ENCODE results near the gene TCFL5. TPM values are rescaled to one million over a fixed set of nuclear protein-coding genes. Genes with fewer than 3 reads are reported as not detected.

The TCFL5 gene
- total RNA-seq, 1 experiment from 2014 or later = 23.0 TPM

DNA sequence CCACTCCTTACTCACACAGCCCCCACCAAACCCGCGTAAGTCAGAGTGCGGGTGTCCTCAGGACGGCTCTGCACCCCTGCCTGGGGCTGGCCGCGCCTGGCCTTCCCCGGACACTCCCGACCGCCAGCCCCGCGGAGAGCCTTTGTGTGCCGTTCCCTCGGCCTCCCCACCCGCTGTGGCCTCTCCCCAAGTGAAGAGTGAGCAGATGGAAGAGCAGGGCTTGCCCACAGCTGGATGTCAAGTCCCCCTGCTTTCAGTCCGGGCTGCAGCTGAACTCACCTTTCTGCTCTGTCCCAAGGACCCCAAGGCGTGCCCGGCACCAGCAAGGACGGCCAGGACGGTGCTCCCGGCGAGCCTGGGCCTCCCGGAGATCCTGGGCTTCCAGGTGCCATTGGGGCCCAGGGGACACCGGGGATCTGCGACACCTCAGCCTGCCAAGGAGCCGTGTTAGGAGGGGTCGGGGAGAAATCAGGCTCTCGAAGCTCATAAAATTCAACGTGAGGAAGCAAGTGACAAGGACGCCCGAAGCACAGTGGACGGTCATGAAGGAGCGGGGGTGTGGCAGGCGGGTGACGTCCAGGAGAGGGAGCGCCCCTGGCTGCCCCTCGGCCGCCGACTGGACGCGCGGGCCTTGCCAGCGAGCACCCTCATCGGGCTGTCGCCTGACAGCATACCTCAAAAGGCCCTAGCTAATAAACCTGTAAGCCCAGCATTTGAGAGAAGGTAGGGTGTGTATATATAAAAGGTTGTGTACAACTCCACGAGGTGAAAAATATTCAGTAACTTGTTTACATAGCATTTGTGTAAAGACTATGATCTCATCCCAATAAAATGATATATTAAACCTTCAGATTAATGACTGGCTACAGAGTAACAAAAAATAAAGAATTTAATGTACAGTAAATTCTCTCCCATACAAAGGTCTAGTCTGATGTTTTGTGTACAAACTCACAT lies 21.1 kb downstream of the TCFL5 start:
- in situ Hi-C loops (cut with HindIII; ENCODE audit: low sequenced_read_pairs) = no loop called here
- DNase-seq (ENCODE audit: low spot score) = no peak

DNA sequence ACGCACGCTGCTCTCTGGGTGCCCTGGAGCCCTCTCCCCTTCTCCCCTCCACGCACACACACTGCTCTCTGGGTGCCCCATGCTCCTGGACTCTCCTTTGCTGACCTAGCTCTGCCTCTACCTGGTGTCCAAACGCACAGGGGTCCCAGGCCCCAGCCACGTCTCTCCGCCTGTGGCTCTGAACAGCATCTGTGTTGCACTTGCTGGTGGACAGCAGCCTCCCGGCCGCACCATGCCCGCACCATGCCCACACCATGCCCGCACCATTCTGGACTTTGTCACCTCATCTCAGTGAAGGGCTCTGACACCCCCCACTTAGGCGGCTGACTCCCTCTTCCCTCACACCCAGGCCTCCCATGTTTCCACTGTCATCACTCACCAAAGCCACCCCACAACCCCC lies 21.8 kb downstream of the TCFL5 start:
- no peak for DNase-seq (ENCODE audit: low spot score)
- in situ Hi-C loops (cut with HindIII; ENCODE audit: low sequenced_read_pairs) = no loop called here

DNA sequence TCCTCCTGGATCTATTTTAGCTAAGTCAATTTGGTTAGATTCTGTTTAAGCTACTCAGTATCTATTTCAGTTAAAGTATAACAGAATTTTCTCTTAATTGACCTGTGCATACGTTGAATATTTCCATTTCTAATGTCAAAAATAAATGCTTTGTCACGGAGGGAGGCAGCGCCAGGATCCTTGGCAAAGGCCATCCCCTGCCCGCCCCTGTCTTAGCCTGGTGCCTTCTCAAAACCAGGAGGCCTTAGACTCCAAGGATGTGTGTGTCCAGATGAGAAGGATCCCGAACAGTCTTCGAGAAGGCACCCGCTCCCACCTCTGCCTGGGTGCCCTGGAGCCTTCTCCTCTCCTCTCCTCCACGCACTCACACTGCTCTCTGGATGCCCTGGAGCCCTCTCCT lies 22.4 kb downstream of the TCFL5 start:
- in situ Hi-C loops (cut with HindIII; ENCODE audit: low sequenced_read_pairs) = no loop called here
- no peak for DNase-seq (ENCODE audit: low spot score)

DNA sequence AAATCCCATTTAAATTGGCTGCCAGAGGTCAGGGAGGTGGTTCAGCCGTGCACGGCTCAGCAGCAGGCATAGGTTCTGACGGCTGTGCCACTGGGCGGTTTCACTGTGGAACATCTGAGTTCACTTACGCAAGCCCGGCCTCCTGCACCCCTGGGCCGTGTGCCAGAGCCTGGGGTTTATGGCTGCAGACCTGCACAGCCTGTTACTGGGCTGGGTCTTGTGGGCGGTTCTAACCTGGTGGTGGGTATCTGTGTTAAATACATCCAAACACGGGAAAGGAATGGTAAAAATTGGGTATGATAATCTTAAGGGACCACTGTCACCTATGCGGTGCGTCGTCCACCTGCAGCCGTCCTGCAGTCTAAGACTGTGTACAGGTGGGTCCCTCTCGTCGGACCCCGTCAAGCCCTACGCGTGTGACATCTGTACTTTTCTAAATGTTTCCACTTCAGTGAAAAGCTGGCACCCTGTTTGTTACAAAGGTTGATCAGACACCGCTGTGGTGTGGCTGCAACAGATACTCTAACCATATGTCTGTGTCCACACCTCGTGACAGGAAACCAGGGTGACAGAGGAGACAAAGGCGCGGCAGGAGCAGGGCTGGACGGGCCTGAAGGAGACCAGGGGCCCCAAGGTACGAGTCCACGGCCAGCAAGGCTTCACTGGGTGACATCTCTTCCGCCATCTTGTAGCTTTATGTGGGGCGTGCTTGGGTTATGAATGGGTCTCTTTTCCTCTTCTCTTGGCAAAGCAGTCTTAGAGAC lies 23.3 kb downstream of the TCFL5 start:
- no peak for DNase-seq (ENCODE audit: low spot score)
- in situ Hi-C loops (cut with HindIII; ENCODE audit: low sequenced_read_pairs) = no loop called here

DNA sequence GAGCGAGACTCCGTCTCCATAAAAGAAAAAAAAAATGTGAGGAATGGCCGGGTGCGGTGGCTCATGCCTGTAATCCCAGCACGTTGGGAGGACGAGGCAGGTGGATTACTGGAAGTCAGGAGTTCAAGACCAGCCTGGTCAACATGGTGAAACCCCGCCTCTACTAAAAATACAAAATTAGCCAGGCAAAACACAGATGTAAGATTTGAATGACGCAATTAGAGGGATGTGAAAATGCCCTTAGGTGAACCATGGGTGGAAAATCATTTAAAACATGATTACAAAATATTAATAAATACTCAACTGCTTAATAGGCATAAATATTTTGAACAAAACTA lies 23.9 kb downstream of the TCFL5 start:
- DNase-seq (ENCODE audit: low spot score) = no peak
- in situ Hi-C loops (cut with HindIII; ENCODE audit: low sequenced_read_pairs) = no loop called here

DNA sequence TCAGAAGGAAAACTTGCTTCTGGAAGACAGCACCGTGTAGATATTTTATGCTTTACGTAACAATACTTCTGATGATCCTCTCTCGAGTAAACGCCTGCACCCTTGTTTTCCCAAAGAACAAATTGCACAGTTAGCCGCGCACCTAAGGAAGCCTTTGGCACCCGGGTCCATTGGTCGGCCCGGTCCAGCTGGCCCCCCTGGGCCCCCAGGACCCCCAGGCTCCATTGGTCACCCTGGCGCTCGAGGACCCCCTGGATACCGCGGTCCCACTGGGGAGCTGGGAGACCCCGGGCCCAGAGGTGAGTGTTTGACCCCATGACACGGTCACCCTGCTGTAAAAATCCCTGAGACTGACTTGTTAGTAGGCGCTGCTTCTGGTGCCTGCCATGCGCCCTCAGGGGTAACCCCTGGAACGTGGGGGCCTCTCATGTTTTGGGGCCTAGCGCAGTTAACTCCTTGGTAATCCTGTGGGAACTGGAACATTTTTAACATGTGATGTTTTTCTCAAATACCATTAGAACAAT lies 24.6 kb downstream of the TCFL5 start:
- in situ Hi-C loops (cut with HindIII; ENCODE audit: low sequenced_read_pairs) = no loop called here
- no peak for DNase-seq (ENCODE audit: low spot score)

DNA sequence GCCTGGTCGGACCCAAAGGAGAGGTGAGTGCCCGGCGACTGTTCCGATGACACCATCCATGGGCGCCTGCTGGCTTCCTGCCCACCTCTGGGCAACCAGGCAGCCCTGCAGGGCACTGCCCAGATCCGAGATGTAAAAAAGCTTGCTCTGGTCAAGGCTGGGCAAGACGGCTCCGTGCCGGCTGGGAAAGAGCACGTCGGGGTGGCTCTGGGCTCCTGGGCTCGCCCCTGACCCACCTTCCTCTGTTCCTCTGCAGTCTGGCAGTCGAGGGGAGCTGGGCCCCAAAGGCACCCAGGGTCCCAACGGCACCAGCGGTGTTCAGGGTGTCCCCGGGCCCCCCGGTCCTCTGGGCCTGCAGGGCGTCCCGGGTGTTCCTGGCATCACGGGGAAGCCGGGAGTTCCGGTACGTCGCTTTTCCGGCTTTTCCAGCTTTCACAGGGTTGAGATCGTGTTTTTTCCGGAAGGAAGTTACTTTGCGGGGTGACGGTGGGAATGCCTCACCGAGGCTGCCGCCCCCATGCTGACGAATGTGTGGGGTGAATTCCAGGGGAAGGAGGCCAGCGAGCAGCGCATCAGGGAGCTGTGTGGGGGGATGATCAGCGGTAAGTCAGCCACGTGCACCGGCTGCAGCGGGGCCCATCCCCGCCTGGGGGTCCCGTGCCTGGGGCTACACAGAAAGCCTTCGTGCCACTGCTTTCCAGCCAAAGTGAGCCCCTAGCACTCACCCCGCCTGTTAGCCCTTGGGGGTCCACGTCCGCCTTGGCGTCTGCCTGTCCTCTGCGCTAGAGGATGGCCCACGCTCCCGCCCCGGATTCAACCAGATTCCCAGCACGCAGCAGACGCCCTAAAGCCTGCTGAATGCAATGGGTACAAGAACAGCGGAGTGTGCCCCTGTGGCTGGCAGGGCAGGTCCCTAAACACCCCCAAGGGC lies 25.4 kb downstream of the TCFL5 start:
- in situ Hi-C loops (cut with HindIII; ENCODE audit: low sequenced_read_pairs) = no loop called here

DNA sequence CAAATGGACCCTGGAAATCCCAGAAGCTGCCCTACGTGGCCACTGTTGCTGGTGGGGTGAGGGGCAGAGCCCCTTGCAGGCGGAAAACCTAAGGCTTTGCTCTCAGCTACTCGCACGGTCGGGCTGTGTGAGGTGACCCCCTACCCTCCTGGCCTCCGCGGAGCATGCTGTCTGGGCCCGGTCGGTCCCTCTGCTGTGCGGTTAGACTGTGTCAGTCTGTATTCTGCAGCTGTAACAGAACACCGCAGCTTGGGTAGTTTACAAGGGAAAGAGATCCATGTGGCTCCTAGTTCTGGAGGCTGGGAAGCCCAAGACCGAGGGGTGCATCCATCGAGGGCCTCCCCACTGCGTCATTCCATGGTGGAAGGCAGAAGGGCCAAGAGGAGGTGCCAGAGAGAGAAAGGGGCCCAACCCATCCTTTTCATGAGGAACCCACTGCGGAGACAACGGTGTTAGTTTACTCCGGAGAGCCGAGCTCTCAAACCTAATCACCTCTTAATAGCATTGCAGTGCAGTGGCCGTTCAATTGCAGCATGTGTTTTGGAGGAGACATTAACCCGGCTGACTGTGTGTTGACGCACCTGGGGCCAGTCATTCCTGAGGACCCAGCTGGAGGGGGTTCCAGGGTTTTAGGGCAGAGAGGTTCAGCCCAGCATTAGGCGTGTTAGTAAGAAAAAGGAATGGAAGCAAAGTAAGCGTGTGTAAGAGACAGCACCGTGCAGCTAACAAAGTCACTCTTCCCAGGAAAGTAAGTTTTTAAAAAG lies 26.5 kb downstream of the TCFL5 start:
- DNase-seq (ENCODE audit: low spot score) = no peak
- in situ Hi-C loops (cut with HindIII; ENCODE audit: low sequenced_read_pairs) = no loop called here

More for the DNA sequence above, 25.4 kb downstream of the TCFL5 start:
- no peak for DNase-seq (ENCODE audit: low spot score)

DNA sequence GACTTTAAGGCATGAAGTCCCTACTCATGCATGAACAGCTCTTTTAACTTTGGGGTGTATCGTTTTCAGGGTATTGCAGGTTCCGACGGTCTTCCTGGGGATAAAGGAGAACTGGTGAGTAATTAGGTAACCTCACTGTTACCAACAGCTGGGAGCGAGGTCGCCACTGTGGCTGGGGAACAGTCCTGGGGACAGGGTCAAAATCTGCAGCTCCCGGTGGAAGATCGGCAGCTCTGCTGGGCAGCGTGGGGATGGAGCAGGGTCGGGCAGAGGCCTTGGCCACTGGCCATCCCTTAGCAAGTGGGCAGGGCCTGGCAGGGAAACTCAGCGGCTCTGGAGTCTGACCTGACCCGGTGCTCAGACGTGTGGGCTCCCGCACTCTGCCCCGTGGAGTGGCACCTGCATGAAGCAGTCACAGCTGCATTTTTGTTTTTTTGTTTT lies 28.7 kb downstream of the TCFL5 start:
- DNase-seq (ENCODE audit: low spot score) = no peak
- in situ Hi-C loops (cut with HindIII; ENCODE audit: low sequenced_read_pairs) = no loop called here

DNA sequence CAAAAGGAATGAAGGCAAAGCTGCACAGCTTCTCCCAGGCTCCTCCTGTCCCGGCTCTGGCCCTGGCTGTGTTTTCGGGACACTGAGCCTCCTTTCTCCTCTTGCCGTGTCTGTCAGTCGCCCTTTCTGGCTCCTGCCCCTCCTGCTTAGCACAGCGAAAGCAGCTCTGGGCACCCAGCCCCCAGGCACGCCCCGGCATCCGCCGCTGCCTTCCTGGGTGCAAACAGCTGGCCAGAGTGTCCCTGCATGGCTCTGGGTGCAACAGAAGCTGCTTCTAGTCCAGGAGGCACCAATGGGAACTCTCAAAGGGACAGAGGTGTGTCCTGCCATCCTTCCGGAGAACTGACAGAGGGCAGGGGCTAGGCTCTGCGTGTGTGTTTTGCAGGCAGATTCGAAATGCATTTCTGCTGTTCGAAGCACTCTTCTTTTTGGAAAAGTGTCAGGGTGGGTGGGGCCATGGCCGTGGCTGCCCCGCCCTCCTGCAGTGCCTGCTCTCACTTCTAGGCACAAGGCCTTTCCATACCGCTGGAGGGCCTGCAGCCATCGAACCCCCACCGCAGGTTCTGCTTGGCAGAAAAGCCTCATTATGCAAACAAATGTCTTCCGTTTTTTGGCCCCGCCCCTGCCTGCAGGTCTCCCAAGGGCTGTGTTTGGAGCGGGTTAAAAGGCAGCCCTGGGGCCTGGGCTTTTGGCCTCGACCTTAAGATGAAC lies 29.3 kb downstream of the TCFL5 start:
- in situ Hi-C loops (cut with HindIII; ENCODE audit: low sequenced_read_pairs) = no loop called here
- DNase-seq (ENCODE audit: low spot score) = no peak

DNA sequence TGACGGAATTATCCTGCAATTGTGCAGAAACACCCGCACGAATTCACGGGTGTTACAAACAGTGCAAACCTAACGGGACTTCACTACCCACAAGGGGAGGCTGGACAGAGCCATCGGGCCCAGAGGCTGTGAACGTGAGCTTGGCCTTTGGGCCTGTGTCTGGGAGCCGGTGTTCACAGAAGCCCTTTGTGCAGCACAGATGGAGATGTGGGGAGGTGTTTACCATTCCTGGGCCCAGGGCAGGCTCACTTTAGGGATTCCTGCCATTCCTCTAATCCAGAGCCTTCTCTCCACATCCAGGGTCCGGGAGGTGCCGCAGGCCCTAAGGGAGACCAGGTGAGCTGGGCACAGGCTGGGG lies 29.8 kb downstream of the TCFL5 start:
- DNase-seq (ENCODE audit: low spot score) = no peak
- in situ Hi-C loops (cut with HindIII; ENCODE audit: low sequenced_read_pairs) = no loop called here

DNA sequence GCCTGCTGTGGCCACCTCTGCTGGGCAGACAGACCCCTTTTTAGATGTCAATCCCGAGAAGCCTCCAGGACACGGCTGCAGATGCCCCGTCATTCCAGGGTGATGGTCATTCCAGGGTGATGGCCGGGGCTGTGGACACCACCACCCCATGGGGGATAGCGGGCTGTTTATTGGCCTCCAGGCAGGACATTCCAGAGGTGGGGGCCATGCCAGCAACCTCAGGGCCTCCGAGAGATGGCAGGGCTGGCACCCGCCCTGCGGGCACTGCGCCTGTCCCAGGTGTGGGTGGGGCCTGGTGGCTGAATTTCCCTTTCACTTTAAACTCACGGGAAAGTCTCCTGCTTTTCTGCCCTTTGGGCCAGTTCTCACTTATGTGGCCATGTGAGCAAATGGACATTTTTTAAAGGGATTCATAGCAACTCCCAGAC lies 30.2 kb downstream of the TCFL5 start:
- in situ Hi-C loops (cut with HindIII; ENCODE audit: low sequenced_read_pairs) = no loop called here
- DNase-seq (ENCODE audit: low spot score) = no peak

DNA sequence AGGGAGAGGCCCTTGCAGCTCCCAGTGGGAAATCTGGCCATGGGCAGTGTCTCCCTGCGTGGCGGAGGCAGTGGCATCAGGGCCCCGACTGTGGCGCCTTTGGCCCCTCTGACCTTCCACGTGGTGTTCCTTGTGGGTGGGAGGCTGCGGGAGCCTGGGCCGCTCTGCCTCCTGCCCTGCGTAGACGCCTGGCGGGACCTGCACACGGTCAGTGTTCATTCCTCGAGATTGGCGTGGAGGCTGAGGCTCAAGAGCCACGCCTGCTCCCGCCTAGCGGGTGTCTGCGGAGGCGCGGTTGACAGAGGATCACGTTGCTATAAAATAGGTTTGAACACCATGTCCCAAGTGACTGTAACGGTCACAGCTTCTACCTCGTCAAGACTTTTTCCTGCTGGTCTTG lies 30.8 kb downstream of the TCFL5 start:
- in situ Hi-C loops (cut with HindIII; ENCODE audit: low sequenced_read_pairs) = no loop called here
- DNase-seq (ENCODE audit: low spot score) = no peak

DNA sequence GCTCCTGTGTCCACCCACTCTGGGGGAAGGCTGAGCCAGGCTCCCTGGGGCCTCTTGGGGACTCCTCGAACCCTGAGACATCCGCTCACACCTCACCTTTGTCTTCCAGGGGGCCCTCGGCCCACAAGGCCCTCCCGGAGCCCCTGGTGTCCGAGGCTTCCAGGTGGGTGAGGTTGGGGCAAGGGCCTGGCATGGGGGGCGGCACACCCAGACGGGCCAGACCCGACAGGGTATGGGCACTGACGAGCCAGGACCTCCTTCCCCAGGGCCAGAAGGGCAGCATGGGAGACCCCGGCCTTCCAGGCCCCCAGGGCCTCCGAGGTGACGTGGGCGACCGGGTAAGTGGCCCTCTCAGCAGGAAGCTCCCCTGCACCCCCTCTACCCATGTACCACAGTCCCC lies 31.4 kb downstream of the TCFL5 start:
- DNase-seq (ENCODE audit: low spot score) = no peak
- in situ Hi-C loops (cut with HindIII; ENCODE audit: low sequenced_read_pairs) = no loop called here

DNA sequence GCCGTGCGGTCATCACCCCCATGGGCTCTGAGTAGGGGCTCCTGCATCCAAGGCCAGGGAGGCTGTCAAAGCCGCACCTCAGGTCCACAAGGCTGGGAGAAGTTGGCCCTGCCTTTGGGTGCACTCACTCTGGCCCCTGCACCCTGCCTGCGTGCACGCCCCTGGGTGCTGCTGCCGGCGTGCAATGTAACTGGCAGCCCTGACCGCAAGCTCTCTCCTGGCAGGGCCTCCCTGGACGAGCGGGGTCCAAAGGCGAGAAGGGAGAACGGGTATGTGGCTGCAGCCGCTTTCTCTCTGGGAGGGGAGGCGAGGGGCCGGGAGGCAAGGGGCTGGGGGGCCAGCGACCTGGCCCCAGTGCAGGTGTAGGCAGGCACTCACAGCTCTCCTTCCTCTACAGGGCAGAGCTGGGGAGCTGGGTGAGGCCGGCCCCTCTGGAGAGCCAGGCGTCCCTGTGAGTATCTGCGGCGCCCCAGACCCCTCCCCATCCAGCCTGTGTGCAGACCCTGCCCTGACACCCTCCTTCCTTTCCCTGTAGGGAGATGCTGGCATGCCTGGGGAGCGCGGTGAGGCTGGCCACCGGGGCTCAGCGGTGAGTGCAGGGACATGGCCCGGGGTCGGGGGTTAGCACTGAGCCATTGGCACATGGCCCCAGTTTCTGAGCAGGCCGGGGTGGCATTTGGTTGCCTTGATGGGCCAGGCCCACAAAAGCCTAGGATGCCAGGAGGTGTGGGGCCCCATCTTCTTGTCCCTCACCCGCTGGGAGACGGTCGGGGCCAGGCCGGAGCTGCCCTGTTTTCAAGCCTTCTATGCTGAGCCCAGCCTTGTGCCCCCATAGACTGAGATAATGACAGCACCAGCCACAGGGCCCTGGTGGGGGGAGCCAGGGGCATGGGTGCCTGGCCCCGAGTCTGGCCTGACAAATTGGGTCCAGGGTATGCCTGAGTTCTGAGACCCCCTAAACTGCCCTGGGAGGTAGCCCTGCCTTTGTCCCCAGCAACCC lies 32.1 kb downstream of the TCFL5 start:
- in situ Hi-C loops (cut with HindIII; ENCODE audit: low sequenced_read_pairs) = no loop called here
- DNase-seq (ENCODE audit: low spot score) = no peak

DNA sequence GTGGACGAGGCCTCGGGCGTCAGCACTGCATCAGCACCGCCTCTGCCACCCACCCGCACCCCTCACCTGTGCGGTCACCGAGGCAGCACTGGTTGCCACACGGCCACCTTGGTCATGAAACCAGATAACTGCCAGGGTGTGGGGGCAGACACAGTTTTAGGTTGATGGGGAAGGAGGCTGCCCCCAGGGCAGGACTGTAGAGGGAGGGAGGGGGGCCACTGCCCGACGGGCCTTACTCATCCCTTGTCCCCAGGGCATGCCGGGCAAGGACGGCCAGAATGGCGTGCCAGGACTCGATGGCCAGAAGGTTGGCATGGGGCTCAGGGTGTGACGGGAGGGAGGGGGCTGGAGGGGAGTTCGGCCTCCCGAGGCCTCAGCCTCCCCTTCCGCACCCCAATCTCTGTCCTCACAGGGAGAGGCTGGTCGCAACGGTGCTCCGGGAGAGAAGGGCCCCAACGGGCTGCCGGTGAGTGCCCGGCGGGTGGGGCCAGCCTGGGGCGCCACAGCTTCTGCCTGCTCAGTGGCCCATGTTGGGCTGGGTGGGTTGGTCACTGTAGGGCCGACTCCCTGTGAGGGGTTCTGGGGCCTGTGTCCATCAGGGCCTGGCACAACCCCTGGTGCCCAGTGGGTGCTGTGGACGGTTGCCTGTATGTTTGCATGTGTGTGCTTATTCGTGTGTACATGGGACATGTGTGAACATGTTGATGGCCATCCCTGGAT lies 33.0 kb downstream of the TCFL5 start:
- DNase-seq (ENCODE audit: low spot score) = no peak
- in situ Hi-C loops (cut with HindIII; ENCODE audit: low sequenced_read_pairs) = no loop called here
